ENCODE data around the gene PTRH2.

Gene PTRH2

GRCh38 chr17:59693582-59693981 is 13.6 kb downstream of the PTRH2 start:
- Histone ChIP-seq H3K9ac (ENCODE audit: low read length) (no peak overlapping the region), H3K27me3 (replicated peaks; ENCODE audit: insufficient read depth, low read length) (no peaks in the 10 kb centered on the region), H3K4me1 (ENCODE audit: low read length) (peaks cover 12% of the 10 kb centered on the region; the same call in 1 of the 2 replicates), H3K36me3 (replicated peaks; ENCODE audit: insufficient read depth, low read length) (peaks cover 27% of the 10 kb centered on the region; the same call in 1 of the 2 replicates), H3K79me2 (ENCODE audit: low read length) (peaks cover 76% of the 10 kb centered on the region), H3F3A (ENCODE audit: insufficient read depth, low read length) (peaks cover 6% of the 10 kb centered on the region; the same call in 1 of the 2 replicates), H4K20me1 (ENCODE audit: insufficient read depth, low read length) (peaks cover 32% of the 10 kb centered on the region; the same call in 1 of the 2 replicates), H3K9me2 (replicated peaks; ENCODE audit: insufficient read depth, low read length) (no peaks in the 10 kb centered on the region), H3K4me2 (ENCODE audit: low read depth, low read length) (no peak overlapping the region), H3K4me3 (ENCODE audit: low read length) (no peak overlapping the region), H2AFZ (ENCODE audit: low read length) (no peak overlapping the region), H3K27ac (ENCODE audit: low read length) (no peak overlapping the region), H3K9me3 (replicated peaks; ENCODE audit: insufficient read depth, low read length) (no peaks in the 10 kb centered on the region)
- DNase-seq: no peak
- TF ChIP-seq EZH2 (optimal IDR thresholded peaks at IDR 0.05; ENCODE audit: low read depth, low read length) (no peak), CTCF (IDR thresholded peaks at IDR 0.05; ENCODE audit: low read length) (no peak)

- H2AFZ ChIP-seq (ENCODE audit: low read length): no peak overlapping the region
- peaks cover 6% of the 10 kb centered on the region for H3F3A ChIP-seq (ENCODE audit: insufficient read depth, low read length)
- H3K9me2 ChIP-seq (replicated peaks; ENCODE audit: insufficient read depth, low read length): no peaks in the 10 kb centered on the region
- no peak overlapping the region for H3K27ac ChIP-seq (ENCODE audit: low read length)
- H3K36me3 ChIP-seq (replicated peaks; ENCODE audit: insufficient read depth, low read length): peaks cover 32% of the 10 kb centered on the region
- no peak overlapping the region for H3K9ac ChIP-seq (ENCODE audit: low read length)
- H3K4me2 ChIP-seq (ENCODE audit: low read depth, low read length): no peak overlapping the region
- H3K79me2 ChIP-seq (ENCODE audit: low read length): peaks cover 61% of the 10 kb centered on the region
- TF ChIP-seq EZH2 (optimal IDR thresholded peaks at IDR 0.05; ENCODE audit: low read depth, low read length) (no peak), CTCF (IDR thresholded peaks at IDR 0.05; ENCODE audit: low read length) (no peak), EZH2phosphoT487 (IDR thresholded peaks at IDR 0.05; ENCODE audit: low read length) (no peak)
- H3K4me3 ChIP-seq (ENCODE audit: low read length): no peak overlapping the region
- no peaks in the 10 kb centered on the region for H3K27me3 ChIP-seq (replicated peaks; ENCODE audit: insufficient read depth, low read length)
- DNase-seq: no peak
- H3K4me1 ChIP-seq (ENCODE audit: low read length): no peaks in the 10 kb centered on the region
- 0 out of 2 replicates have a peak, but pooled peaks cover 7% of the 10 kb centered on the region for H4K20me1 ChIP-seq (ENCODE audit: insufficient read depth, low read length)
- no peaks in the 10 kb centered on the region for H3K9me3 ChIP-seq (replicated peaks; ENCODE audit: insufficient read depth, low read length)
Measured at GRCh38 chr17:59688496-59688895, 18.7 kb downstream of the PTRH2 start.

- no peak overlapping the region for H2AFZ ChIP-seq (ENCODE audit: low read length)
- TF ChIP-seq CTCF (IDR thresholded peaks at IDR 0.05; ENCODE audit: low read length): no peak
- no peak for TF ChIP-seq EZH2phosphoT487 (IDR thresholded peaks at IDR 0.05; ENCODE audit: low read length)
- TF ChIP-seq EZH2 (optimal IDR thresholded peaks at IDR 0.05; ENCODE audit: low read depth, low read length): no peak
- peaks cover 34% of the 10 kb centered on the region for H3K36me3 ChIP-seq (replicated peaks; ENCODE audit: insufficient read depth, low read length)
- H3K9me3 ChIP-seq (replicated peaks; ENCODE audit: insufficient read depth, low read length): no peaks in the 10 kb centered on the region
- no peak overlapping the region for H3K9ac ChIP-seq (ENCODE audit: low read length)
- no peaks in the 10 kb centered on the region for H3K27me3 ChIP-seq (replicated peaks; ENCODE audit: insufficient read depth, low read length)
- no peak overlapping the region for H3K4me2 ChIP-seq (ENCODE audit: low read depth, low read length)
- DNase-seq: no peak
- H3K4me1 ChIP-seq (ENCODE audit: low read length): no peaks in the 10 kb centered on the region
- H3K27ac ChIP-seq (ENCODE audit: low read length): no peak overlapping the region
- H3K79me2 ChIP-seq (ENCODE audit: low read length): peaks cover 63% of the 10 kb centered on the region
- H4K20me1 ChIP-seq (ENCODE audit: insufficient read depth, low read length): 0 out of 2 replicates have a peak, but pooled peaks cover 7% of the 10 kb centered on the region
- no peaks in the 10 kb centered on the region for H3K9me2 ChIP-seq (replicated peaks; ENCODE audit: insufficient read depth, low read length)
- H3K4me3 ChIP-seq (ENCODE audit: low read length): no peak overlapping the region
- peaks cover 6% of the 10 kb centered on the region for H3F3A ChIP-seq (ENCODE audit: insufficient read depth, low read length)
Measured at GRCh38 chr17:59688008-59688407, 19.2 kb downstream of the PTRH2 start.
